Epithelial cell of esophagus (primary cell): ENCODE measurements around the gene SPRYD7.

ENCODE experiments used
- DNase-seq: peaks from one replicate; pipeline ENCODE4 v3.0.0; 2010; ENCODE audit warnings: low read depth
- H3K4me3 ChIP-seq: 2 replicates; pipeline ENCODE4 v1.5.1; 2011; ENCODE audit warnings: mild to moderate bottlenecking, low read length, control low read depth
- TF ChIP-seq, protein P1 (sequence below): IDR thresholded peaks from 2 replicates; pipeline ENCODE4 v1.5.1; 2011; ENCODE audit warnings: low read depth, mild to moderate bottlenecking, low read length, control low read depth, inconsistent platforms; ENCODE audit not compliant: insufficient read depth; ENCODE audit errors: missing control alignments

The SPRYD7 gene

DNA sequence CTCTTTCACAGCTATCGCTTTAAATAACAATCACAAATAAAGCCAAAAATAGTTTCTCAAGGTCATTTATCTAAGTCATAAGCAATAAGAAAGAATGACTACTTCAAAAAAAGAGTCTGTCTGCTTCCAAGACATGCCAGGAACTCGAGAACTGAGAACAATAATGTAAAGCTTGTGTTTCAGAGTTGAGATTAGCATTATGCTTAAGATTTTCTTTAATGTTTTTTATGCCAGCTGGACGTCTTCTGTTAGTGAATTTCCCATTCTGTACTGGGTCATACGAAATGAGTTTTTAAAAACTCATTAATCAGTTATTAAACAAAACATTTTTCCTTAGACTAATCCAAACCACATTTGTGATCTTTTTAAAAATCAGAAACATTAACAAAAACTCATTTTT, 3.2 kb upstream of the SPRYD7 start:
- TF ChIP-seq, protein P1, sequence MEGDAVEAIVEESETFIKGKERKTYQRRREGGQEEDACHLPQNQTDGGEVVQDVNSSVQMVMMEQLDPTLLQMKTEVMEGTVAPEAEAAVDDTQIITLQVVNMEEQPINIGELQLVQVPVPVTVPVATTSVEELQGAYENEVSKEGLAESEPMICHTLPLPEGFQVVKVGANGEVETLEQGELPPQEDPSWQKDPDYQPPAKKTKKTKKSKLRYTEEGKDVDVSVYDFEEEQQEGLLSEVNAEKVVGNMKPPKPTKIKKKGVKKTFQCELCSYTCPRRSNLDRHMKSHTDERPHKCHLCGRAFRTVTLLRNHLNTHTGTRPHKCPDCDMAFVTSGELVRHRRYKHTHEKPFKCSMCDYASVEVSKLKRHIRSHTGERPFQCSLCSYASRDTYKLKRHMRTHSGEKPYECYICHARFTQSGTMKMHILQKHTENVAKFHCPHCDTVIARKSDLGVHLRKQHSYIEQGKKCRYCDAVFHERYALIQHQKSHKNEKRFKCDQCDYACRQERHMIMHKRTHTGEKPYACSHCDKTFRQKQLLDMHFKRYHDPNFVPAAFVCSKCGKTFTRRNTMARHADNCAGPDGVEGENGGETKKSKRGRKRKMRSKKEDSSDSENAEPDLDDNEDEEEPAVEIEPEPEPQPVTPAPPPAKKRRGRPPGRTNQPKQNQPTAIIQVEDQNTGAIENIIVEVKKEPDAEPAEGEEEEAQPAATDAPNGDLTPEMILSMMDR, result no peak
- no peak for DNase-seq
- H3K4me3 ChIP-seq, result no peak overlapping the region

DNA sequence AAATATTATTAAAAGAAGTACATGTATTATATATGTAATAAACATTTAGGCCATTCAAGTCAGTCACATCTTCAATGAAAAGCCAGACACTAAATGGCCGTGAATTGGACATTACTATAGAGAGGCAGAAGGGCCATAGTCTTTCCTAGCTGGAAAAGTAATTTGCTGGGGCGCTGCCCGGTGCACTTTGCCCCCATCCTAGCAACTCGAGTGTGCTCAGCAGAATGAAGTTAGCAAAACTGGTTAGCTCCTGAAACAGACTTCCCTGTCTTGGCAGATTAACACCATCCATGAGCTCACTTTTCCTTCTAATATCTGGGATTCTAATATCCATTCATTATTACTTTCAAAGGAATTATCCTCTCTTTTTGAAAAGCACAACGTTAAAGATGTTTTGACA, 2.8 kb upstream of the SPRYD7 start:
- TF ChIP-seq, protein P1, result no peak
- H3K4me3 ChIP-seq, result no peak overlapping the region
- DNase-seq, result no peak

DNA sequence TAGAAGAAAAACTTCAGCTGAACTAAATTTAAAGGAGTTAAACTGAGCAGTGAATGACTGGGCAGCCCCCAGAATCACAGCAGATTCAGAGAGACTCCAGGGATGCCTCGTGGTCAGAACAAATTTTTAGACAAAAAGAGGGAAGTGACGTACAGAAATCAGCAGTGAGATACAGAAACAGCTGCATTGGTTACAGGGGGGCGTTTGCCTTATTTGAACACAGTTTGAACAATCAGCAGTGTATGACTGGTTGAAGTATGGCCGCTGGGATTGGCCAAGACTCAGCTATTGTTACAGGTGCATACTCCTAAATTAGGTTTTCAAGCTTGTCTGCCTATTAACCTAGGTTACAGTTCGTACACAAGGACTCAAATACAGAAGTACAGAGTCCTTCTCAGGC, 2.2 kb upstream of the SPRYD7 start:
- DNase-seq, result no peak
- TF ChIP-seq, protein P1, result no peak
- no peak overlapping the region for H3K4me3 ChIP-seq

DNA sequence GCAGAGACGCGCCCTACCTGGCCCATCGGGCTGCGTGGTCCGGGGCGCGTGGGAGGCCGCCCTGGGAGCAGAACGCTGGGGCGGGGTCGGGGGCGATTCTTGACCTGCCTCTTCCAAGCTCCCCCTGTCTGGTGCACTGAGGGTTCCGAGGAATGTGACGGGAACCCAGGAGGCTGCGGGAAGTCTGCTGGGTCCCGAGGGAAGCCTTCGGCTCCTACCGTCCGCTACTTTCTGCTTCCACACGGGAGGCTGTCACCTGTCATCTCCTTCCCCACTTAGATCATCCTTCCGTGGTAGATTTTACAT, 781 bp upstream of the SPRYD7 start:
- peak; percentile 9 for DNase-seq
- H3K4me3 ChIP-seq, result peak overlapping the region; percentile 88
- TF ChIP-seq, protein P1, result no peak

DNA sequence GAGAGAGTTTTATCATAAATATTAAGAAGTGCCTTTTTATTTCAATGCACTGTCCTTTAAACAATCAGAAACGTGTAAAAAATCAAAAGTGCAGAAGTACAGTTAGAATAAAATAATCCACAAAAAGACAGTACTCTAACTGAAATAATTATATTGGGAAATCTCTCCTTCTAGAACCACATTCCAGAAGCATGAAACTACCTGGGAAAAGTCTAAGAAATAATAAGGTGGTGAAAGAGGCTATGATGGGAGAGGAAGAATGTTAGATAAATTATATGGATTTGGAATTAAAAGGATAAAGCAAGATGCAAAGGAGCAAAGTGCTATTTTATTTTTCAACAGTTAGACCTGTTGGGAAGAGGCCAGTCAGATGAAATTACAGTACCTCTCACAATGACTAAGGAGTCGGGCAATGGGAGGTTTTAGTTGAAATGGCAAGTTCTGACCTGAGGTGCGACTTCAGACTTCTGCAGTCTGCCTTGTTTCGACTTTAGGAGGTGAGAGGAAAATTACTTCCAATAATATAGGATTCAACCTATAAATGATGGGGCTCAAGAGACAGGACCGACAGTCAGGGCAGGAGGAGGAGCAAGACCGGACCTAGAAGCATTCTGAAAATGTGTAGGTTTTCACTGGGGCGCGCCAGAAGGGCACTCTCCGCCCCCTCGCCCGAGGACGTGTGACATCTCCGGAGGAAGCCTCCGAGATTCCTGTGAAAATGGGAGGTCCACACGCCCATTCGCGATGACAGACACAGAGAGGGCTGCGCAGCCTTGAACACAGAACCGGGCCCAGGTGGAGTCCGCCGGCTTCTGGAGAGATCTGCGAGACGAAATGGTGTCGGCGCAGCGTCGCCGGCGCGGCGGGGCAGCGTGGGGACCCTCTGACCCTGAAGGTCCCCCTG, 717 bp downstream of the SPRYD7 start:
- TF ChIP-seq, protein P1, result no peak
- peak; percentile 78 for DNase-seq
- H3K4me3 ChIP-seq, result peak overlapping the region; percentile 88

DNA sequence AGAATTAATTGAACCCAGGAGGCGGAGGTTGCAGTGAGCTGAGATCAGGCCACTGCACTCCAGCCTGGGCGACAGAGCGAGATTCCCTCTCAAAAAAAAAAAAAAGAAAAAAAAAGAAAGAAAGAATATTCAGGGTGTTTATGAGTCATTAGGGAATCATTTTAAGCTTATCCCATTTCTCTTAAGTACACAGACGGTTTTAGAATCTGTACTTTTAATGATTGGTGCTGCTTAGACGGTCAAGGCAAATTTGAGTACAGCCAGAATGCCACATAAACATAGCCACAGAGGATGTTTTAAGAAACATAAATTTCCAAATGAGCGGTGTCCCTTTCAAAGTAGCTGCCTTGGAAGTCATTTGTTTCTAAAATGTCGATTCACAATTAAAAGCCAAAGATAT, 2.6 kb downstream of the SPRYD7 start:
- no peak overlapping the region for H3K4me3 ChIP-seq
- DNase-seq, result no peak
- TF ChIP-seq, protein P1, result no peak

DNA sequence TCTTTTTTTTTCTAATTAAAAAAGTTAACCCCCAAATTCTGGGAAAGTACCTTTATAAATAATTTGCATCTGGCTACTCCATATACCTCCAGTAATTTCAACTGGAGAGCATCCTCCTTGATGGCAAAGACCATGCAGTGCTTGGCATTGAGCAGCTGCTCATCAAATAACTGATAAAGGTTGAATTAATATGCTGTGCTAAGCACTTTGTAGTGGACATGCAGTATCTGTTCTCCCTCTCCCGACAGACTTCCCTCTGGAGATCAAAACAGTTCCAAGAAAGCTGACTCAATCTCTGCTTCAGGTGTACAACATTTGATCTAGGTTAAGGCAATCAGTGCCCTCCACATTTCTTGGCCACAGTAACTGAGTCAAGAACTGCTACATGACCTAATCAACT, 3.3 kb downstream of the SPRYD7 start:
- TF ChIP-seq, protein P1, result no peak
- DNase-seq, result no peak

More for the DNA sequence above, 3.3 kb downstream of the SPRYD7 start:
- H3K4me3 ChIP-seq, result no peak overlapping the region
